Naive thymus-derived CD4-positive, alpha-beta T cell (primary cell): ENCODE measurements around the gene LPCAT1. TPM values are rescaled to one million over a fixed set of nuclear protein-coding genes. Genes with fewer than 3 reads are reported as not detected.

Experiments
- ATAC-seq: fragments of 150-1000 bp; cut with Tn5 transposase; 2 replicates; pipeline ENCODE4 v1.10.0; 2021; ENCODE audit warnings: mild to moderate bottlenecking, moderate library complexity
- CTCF ChIA-PET: fragments of 350-600 bp; sonication (Branson Sonifier 250); formaldehyde crosslinking; loops from one replicate; lab custom pipeline; 2021; ENCODE audit warnings: antibody characterized with exemption; lab: Charles Lee
- POLR2A ChIA-PET: fragments of 350-600 bp; sonication (Branson Sonifier 250); formaldehyde crosslinking; loops from one replicate; lab custom pipeline; 2021; ENCODE audit warnings: antibody characterized with exemption, inconsistent platforms; lab: Charles Lee
- DNase-seq, 9 donors: peaks; one replicate each; pipeline versions ENCODE4 v3.0.0 to v3.0.0-alpha.2; 2020 to 2022; ENCODE audit warnings: mixed read lengths in 1 of 9
- H3K27ac ChIP-seq: one replicate; pipeline ENCODE4 v1.7.0; 2013; ENCODE audit warnings: mild to moderate bottlenecking, low read depth, low read length, moderate library complexity
- H3K27me3 ChIP-seq, 2 donors: one replicate each; pipeline ENCODE4 v1.7.0; 2013; ENCODE audit warnings: low read length in 2 of 2, mild to moderate bottlenecking in 2 of 2, moderate library complexity in 2 of 2; ENCODE audit not compliant: control insufficient read depth in 2 of 2, insufficient read depth in 2 of 2
- H3K36me3 ChIP-seq, 3 experiments: 1 replicate in 2 of 3; 2 replicates in 1 of 3; pipeline ENCODE4 v1.7.0; 2013; ENCODE audit warnings: low read length in 3 of 3, mild to moderate bottlenecking in 3 of 3, moderate library complexity in 1 of 3; ENCODE audit not compliant: insufficient read depth in 3 of 3, control insufficient read depth in 2 of 3
- H3K4me1 ChIP-seq, 2 donors: one replicate each; pipeline ENCODE4 v1.7.0; 2013; ENCODE audit warnings: low read length in 2 of 2, mild to moderate bottlenecking in 2 of 2, moderate library complexity in 1 of 2; ENCODE audit not compliant: control insufficient read depth in 2 of 2, insufficient read depth in 2 of 2
- H3K4me3 ChIP-seq: 2 replicates; pipeline ENCODE4 v1.7.0; 2013; ENCODE audit warnings: mild to moderate bottlenecking, low read length
- H3K9me3 ChIP-seq, 3 experiments: 1 replicate in 2 of 3; 2 replicates in 1 of 3; pipeline ENCODE4 v1.7.0; 2013; ENCODE audit warnings: low read length in 3 of 3; ENCODE audit not compliant: control insufficient read depth in 2 of 3
- H3K27ac Mint-ChIP-seq, 9 donors: one replicate each; pipeline ENCODE4 v1.8.0; 2020 to 2022; ENCODE audit warnings: mixed read lengths in 9 of 9, mild to moderate bottlenecking in 8 of 9, moderate library complexity in 5 of 9, inconsistent platforms in 2 of 9
- H3K27me3 Mint-ChIP-seq, 5 donors: one replicate each; pipeline ENCODE4 v1.8.0; 2021 to 2022; ENCODE audit warnings: mixed read lengths in 5 of 5, mild to moderate bottlenecking in 1 of 5
- H3K36me3 Mint-ChIP-seq, 5 donors: one replicate each; pipeline ENCODE4 v1.8.0; 2020 to 2022; ENCODE audit warnings: mixed read lengths in 5 of 5, mild to moderate bottlenecking in 3 of 5, inconsistent platforms in 1 of 5
- H3K4me1 Mint-ChIP-seq, 7 donors: one replicate each; pipeline ENCODE4 v1.8.0; 2020 to 2022; ENCODE audit warnings: mixed read lengths in 7 of 7, mild to moderate bottlenecking in 3 of 7, inconsistent platforms in 1 of 7
- H3K4me3 Mint-ChIP-seq, 10 donors: one replicate each; pipeline ENCODE4 v1.8.0; 2020 to 2022; ENCODE audit warnings: mild to moderate bottlenecking in 10 of 10, mixed read lengths in 10 of 10, moderate library complexity in 6 of 10, inconsistent platforms in 2 of 10
- H3K9me3 Mint-ChIP-seq, 11 donors: one replicate each; pipeline ENCODE4 v1.8.0; 2020 to 2022; ENCODE audit warnings: mixed read lengths in 11 of 11, mild to moderate bottlenecking in 4 of 11, inconsistent platforms in 1 of 11, moderate library complexity in 1 of 11
- intact Hi-C, 2 donors: fragments of 100-400 bp; cut with micrococcal nuclease; formaldehyde crosslinking; loops; one replicate each; pipeline ENCODE4 v1.15.1; 2023
- polyA plus RNA-seq, 2 donors: library from polyadenylated mRNA; unstranded; fragments of 300-500 nt; fragmentation: Illumina TruSeq; gene quantifications; one replicate each; pipeline ENCODE4 v1.2.3, GENCODE V29; 2021
- total RNA-seq, 6 experiments: library from RNA in 5 of 6; stranded (reverse) in 5 of 6; gene quantifications; 1 replicate in 5 of 6; 2 replicates in 1 of 6; pipeline ENCODE4 v1.2.3 and lab custom pipeline; 2021 to 2026

Gene LPCAT1
- total and polyA plus RNA-seq, 7 experiments from 2014 or later: 9.9 to 89.4 (median 40.9) TPM

DNA sequence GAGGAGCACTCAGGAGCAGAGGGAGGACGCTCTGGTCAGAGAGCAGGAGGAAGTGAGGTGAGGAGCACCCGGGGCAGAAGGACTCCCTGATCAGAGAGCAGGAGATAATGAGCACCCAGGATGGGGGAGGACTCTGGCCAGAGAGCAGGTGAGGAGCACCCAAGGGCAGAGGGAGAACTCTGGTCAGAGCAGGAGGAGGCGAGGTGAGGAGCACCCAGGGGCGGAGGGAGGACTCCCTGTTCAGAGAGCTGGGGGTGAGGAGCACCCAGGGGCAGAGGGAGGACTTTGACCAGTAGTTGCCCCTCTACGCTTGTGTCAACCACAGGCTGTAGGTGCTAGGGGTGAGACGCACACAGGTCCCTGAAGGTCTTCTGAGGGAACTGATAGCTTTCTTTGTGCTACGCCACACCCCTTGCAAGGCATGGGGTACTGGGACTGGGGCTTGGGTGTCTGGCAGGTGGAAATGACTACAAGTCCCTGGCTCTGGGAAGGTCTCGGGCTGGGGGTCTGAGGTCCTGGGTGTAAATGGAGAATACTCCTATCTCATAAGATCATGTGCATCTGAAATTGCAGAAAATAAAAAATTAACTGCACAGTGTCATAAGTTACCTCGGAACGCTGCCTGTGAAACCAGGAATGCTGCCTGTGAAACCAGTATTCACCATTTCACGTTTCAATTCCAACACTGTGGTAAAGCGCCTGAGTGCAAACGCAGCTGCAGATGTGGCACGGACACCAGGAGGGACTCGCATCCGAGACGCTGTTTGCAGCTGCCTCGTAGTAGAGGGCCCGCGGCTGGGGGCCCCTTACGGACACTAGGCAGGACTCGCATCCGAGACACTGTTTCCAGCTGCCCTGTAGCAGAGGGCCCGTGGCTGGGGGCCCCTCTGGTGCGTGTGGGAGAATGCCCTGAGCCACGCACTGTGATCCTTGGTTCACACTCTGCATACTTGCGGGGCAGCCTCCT, 51.5 kb downstream of the LPCAT1 start:
- no peak for ATAC-seq
- Mint-ChIP-seq H3K36me3 (peaks cover 0 to 25% (median 6%) of the 10 kb centered on the region in 5 donors), H3K27me3 (no peaks in the 10 kb centered on the region), H3K4me1 (peaks cover 0 to 9% (median 0%) of the 10 kb centered on the region in 7 donors), H3K4me3 (no peak overlapping the region), H3K27ac (no peak overlapping the region), H3K9me3 (no peaks in the 10 kb centered on the region)
- DNase-seq: no peak
- no peak overlapping the region for H3K4me3 ChIP-seq
- no peak overlapping the region for H3K27ac ChIP-seq
- no peaks in the 10 kb centered on the region for H3K4me1 ChIP-seq
- peaks cover 0 to 47% (median 0%) of the 10 kb centered on the region in 3 experiments for H3K36me3 ChIP-seq
- intact Hi-C loops: no loop called here
- H3K27me3 ChIP-seq: no peaks in the 10 kb centered on the region
- H3K9me3 ChIP-seq: no peaks in the 10 kb centered on the region
- CTCF ChIA-PET: no interaction called here
- POLR2A ChIA-PET: no interaction called here

DNA sequence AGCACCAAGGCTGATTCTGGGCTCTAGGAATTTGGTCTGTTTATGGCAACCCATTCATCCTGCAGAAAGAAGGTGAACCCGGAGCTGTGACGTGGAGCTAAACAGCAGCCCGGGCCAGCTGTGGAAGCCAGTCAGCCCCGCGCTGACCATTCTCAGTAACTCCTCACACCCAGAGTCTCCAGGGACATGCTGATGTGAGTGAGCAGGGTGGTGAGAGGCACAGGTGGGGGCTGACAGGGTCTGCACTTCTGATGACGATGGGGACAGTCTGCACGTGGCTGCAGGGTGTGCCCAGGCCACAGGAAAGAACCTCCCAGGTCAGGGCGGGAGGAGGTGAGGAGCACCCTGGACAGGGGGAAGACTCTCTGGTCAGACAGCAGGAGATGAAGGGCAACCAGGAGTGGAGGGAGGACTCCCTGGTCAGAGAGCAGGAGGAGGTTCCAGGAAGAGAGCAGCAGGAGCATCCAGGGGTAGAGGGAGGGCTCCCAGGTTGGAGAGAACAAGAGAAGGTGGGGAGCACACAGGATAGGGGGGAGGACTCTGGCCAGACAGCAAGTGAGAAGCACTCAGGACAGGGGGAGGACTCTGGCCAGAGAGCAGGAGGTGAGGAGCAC, 52.4 kb downstream of the LPCAT1 start:
- CTCF ChIA-PET: no interaction called here
- POLR2A ChIA-PET: no interaction called here

DNA sequence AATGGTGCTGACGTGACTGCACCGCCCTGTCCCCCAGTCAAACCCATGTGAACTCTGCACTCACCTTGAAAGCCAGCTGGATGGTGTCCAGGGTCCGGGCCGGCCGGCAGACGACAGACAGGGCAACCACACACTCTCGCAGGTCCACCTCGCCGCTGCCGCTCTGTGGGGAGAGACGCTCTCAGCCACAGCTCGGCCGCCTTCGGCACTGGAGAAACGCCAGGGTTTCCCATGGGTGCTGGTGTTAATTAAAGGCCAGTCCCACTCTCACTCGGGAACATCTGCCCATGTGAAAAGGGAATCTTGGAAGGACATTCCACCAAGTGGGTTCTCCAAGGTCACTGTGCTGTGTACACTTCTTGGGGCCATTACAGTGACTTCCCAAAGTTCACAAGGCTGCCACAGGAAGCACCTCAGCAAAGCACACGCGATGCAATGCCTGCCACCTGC, 53.0 kb downstream of the LPCAT1 start:
- Histone ChIP-seq H3K27ac (no peak overlapping the region), H3K4me3 (no peak overlapping the region), H3K36me3 (peaks cover 0 to 43% (median 0%) of the 10 kb centered on the region in 3 experiments), H3K27me3 (no peaks in the 10 kb centered on the region), H3K9me3 (no peaks in the 10 kb centered on the region), H3K4me1 (no peaks in the 10 kb centered on the region)
- intact Hi-C loops: no loop called here
- Mint-ChIP-seq H3K27ac (no peak overlapping the region), H3K4me3 (no peak overlapping the region), H3K9me3 (no peaks in the 10 kb centered on the region), H3K27me3 (no peaks in the 10 kb centered on the region), H3K4me1 (peaks cover 0 to 9% (median 0%) of the 10 kb centered on the region in 7 donors), H3K36me3 (peaks cover 0 to 23% (median 3%) of the 10 kb centered on the region in 5 donors)
- DNase-seq (no peak), ATAC-seq (no peak)
- CTCF ChIA-PET: no interaction called here
- POLR2A ChIA-PET: no interaction called here

More for the DNA sequence above, 52.4 kb downstream of the LPCAT1 start:
- Histone ChIP-seq H3K4me1 (no peaks in the 10 kb centered on the region), H3K27ac (no peak overlapping the region), H3K36me3 (peaks cover 0 to 43% (median 0%) of the 10 kb centered on the region in 3 experiments), H3K27me3 (no peaks in the 10 kb centered on the region), H3K9me3 (no peaks in the 10 kb centered on the region), H3K4me3 (no peak overlapping the region)
- H3K27me3 Mint-ChIP-seq: no peaks in the 10 kb centered on the region
- DNase-seq: no peak
- no peaks in the 10 kb centered on the region for H3K9me3 Mint-ChIP-seq
- H3K36me3 Mint-ChIP-seq: peaks cover 0 to 18% (median 3%) of the 10 kb centered on the region in 5 donors
- H3K27ac Mint-ChIP-seq: peak overlapping the region in 1 of 9 donors; percentile 9
- H3K4me3 Mint-ChIP-seq: no peak overlapping the region
- ATAC-seq: no peak
- intact Hi-C loops: no loop called here
- peaks cover 0 to 9% (median 0%) of the 10 kb centered on the region in 7 donors for H3K4me1 Mint-ChIP-seq

DNA sequence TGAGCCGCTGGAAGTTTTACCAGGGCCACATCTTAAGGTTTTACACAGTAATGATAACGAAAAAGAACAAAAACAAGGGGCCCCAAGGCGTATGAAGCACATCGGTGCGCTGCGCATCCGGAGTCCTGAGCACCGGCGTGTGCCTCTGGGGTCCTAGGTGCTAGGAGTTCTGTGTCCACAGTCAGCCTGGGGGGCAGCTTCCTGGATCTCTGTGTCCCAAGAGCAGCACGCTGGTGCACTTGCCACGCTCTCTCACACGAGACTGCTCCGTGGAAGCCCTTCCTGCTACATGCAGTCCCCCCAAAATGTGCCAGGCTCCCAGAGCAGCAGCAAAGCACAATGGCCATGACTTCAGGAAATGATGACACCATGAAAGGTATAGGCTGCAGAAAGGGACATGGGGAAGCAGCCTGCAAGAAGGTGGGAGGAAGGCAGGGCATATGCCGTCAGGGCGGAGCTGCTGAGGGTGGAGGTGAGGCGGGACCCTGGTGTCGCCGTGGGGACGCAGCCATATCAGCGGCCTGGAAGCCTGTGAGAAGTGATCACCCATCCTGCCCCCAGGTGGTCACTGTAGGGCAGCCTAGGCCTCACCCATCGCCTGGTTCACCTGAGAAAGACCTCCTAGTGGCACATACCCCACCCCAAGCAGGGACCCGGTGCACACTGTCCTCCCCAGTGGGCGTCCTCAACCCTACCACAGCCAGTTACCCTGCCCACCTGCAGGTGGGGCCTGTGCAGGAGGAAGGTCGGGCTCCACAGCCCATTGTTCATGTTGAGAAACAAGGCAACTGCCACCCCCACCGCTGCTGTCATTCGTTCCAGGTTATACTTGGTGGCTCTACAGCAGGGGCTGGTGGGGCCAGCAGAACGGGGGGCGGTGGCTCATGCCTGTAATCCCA, 54.9 kb downstream of the LPCAT1 start:
- Histone ChIP-seq H3K4me3 (no peak overlapping the region), H3K27me3 (no peaks in the 10 kb centered on the region), H3K27ac (no peak overlapping the region), H3K9me3 (no peaks in the 10 kb centered on the region), H3K36me3 (peaks cover 0 to 32% (median 0%) of the 10 kb centered on the region in 3 experiments), H3K4me1 (no peaks in the 10 kb centered on the region)
- Mint-ChIP-seq H3K9me3 (peaks cover 0 to 12% (median 0%) of the 10 kb centered on the region in 11 donors), H3K27ac (peak overlapping the region in 2 of 9 donors; percentile 20 to 59), H3K4me3 (no peak overlapping the region), H3K36me3 (peaks cover 0 to 29% (median 9%) of the 10 kb centered on the region in 5 donors), H3K4me1 (peaks cover 0 to 9% (median 0%) of the 10 kb centered on the region in 7 donors), H3K27me3 (no peaks in the 10 kb centered on the region)
- DNase-seq: no peak
- intact Hi-C loops: loop anchor here in 1 of 2 donors (1.0 kb wide), 1 partner anchor 83 kb away; no protein-coding TSS in a partner anchor
- ChIA-PET POLR2A (no interaction called here), CTCF (interaction anchor here (1.0 to 1.2 kb wide), 2 partner anchors 176 to 301 kb away, joined by 3 to 4 read pairs; no protein-coding TSS in a partner anchor)
- no peak for ATAC-seq

DNA sequence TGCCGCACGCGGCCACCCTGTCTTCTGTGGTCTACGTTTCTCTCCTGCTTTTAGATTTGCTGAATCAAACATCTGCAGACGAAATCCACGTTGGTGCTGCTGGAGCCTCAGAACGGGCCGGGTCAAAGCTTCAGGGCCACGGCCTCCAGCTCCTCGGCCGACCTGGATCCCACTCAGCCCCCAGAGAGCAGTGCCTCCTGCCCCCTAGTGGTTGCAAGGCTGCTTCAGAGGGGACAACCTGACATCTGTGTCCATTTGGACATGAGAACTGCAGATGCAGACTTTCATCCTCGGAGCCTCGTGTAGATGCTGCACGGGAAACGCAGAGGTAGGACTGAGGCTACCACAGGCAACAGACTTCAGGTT, 55.5 kb downstream of the LPCAT1 start:
- no peaks in the 10 kb centered on the region for H3K27me3 ChIP-seq
- Mint-ChIP-seq H3K36me3 (peaks cover 0 to 32% (median 9%) of the 10 kb centered on the region in 5 donors), H3K4me1 (peaks cover 0 to 9% (median 0%) of the 10 kb centered on the region in 7 donors), H3K27ac (peak overlapping the region in 3 of 9 donors; percentile 20 to 59 (median 58)), H3K4me3 (no peak overlapping the region), H3K27me3 (no peaks in the 10 kb centered on the region), H3K9me3 (peaks cover 0 to 12% (median 0%) of the 10 kb centered on the region in 11 donors)
- CTCF ChIA-PET: interaction anchor here (1.0 kb wide), 1 partner anchor 177 kb away, joined by 3 read pairs; no protein-coding TSS in a partner anchor
- H3K4me3 ChIP-seq: no peak overlapping the region
- H3K9me3 ChIP-seq: no peaks in the 10 kb centered on the region
- H3K27ac ChIP-seq: no peak overlapping the region
- intact Hi-C loops: loop anchor here in 1 of 2 donors (1.0 kb wide), 1 partner anchor 82 kb away; no protein-coding TSS in a partner anchor
- ATAC-seq: no peak
- H3K36me3 ChIP-seq: peaks cover 0 to 34% (median 2%) of the 10 kb centered on the region in 3 experiments
- no peaks in the 10 kb centered on the region for H3K4me1 ChIP-seq
- DNase-seq: peak in 5 of 9 donors; percentile 17 to 36 (median 23)
- POLR2A ChIA-PET: interaction anchor here (0.6 kb wide), 1 partner anchor 11 kb away, joined by 3 read pairs; no protein-coding TSS in a partner anchor
